Stimulated activated CD8-positive, alpha-beta memory T cell treated with anti-CD3 and anti-CD28 coated beads, Interleukin-4, amount 100 ng/mL, for 48 hours (primary cell): ENCODE data around the gene LILRB5.
"Not testable (repeated sequence)": the region's sequence is repeated elsewhere in the genome, so short reads cannot be mapped to it uniquely, and the experiment has no call there.

Experiments used
- DNase-seq: peaks from one replicate; pipeline ENCODE4 v3.0.0-alpha.2; 2020

Gene LILRB5

DNA sequence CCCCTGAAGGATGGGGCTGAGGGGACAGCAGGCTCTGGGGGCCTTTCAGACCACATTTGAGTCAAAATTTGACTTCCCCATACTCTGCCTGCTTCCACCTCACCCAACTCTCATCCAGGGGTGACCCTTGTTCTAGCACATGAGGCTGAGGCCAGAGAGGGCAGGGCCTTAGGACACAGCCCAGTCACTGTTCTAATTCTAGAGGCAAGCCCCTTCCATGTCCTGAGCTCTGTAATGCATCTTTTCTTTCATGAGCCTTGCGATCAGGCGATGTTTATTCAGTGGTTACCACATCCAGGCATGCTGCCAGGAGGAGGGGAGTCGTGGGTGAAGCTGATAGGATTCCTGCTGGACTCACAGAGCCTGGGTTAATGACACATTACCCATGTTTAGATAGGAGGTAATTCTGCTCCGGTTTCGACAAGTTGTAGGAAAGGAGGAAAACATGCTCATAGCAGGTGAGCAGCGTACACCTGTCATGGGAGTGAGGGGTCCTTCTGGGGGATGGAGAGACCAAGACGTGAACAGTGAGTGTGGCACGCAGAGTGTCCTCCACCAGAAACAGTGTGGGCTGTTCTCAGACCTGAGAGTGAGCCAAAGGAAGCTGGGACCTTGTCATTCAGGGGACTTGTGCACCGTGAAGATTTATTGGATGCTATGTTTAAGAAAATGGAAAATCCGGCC, 47.1 kb downstream of the LILRB5 start:
- peak; percentile 59 for DNase-seq

DNA sequence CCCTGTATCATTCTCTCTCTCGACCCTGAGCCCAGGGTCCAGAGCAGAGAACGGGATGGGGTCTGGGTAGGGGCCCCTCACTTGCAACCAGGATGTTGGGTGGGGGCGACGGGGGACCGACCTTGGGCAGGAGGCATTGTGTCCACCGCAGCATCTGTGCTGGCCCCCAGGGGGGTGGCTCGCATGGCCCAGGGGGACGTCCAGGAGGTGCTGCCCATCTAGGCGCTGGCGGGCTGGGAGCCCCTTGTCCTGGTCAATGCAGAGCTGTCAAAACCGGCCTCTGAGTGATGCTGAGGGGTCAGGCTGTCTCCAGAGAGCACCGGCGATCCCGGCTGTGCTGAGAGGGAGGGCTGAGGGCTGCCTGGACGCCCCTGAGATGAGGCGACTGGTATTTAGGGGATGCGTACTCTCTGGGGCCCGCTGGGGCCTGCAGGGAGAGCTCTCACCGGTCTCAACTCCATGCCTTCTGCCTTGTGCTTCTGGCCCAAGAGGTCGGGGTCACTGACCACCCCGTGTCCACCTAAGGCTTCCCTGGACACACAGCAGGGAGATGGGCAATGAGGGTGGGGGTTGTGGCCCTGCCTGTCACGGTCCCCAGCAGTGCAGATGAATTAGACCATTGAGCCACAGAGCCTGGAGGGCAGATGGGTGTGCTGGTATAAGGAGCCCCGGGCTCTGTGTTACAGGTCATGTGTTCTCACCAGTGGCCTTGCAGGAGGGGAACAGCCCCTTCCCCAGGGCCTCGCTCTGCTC, 47.8 kb downstream of the LILRB5 start:
- DNase-seq: peak; percentile 62

DNA sequence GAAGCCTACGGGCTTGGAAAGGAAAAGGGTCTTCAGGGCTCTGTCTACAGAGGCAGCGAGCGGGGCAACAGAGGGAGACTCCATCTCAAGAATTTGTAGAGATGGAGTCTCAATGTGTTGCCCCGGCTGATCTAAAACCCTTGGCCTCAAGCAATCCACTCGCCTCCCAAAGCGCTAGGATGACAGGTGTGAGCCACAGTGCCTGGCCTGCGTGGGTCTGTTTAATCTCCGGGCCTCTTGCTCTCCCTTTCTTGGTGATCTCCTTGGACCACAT, 48.4 kb downstream of the LILRB5 start:
- no peak for DNase-seq

DNA sequence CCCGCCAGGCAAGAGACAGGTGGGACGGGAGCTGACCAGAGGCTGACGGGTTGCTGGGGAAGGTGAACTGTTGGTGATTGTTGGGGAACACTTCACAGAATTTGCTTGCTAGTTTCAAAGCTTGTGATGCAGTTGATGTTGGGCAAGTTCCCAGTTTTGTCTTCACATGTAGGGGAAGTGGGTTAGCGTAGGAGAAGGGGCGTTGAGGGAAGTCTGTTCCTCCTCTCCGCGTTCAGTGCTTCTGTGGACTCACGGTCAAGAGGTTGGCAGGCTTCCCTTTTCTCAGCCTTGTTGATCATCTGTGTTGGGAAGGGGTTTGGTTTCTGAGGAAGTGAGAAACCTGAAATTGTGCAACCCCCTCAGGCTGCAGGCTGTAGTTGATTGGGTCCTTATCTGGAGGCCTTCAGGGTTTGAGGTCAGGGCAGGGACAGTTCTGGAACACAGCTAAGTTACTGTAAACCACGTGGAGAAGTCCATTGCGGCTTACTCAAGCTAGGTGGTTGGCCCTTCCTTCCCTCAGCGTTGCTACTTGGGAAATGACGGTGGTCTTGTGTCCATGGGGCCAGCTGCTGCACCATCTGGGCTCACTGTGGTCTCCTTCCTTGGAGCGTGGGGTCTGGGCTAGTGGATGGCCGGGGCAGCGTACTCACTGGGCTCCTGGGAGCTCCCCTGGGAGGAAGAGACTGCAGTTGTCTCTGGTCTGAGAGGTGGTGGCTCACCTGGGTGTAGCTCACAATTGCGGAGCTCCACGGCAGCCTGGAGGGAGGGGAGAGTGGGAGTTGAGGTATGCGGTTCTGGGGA, 48.9 kb downstream of the LILRB5 start:
- DNase-seq: peak; percentile 74

DNA sequence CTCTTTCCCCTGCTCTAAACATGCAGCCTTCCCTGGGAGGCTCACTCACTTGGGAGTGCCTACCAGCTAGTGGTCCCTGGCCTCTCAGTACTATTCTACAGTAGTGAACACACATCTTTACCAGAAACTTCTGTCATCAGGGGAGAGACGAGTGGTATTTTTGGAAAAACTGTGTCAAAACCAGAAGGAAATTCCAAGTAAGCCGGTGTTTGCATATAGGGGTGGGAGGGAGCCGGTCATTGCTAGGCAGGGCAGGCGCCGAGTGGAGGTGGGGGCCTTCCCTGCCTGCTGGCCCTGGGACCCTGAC, 49.4 kb downstream of the LILRB5 start:
- DNase-seq: no peak

DNA sequence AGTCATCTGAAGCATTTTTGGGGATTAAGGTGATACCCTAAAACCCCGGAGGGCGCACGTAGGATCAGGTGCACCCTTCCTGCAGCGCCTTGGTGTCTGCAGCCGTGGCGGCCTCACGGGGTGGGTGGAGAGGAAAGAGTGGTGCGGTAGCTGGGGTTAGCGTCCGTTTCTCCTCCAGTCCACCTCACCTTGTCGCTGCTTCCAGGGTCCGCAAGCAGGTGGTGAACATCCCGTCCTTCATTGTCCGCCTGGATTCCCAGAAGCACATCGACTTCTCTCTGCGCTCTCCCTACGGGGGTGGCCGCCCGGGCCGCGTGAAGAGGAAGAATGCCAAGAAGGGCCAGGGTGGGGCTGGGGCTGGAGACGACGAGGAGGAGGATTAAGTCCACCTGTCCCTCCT, 49.9 kb downstream of the LILRB5 start:
- DNase-seq: not testable (repeated sequence)

DNA sequence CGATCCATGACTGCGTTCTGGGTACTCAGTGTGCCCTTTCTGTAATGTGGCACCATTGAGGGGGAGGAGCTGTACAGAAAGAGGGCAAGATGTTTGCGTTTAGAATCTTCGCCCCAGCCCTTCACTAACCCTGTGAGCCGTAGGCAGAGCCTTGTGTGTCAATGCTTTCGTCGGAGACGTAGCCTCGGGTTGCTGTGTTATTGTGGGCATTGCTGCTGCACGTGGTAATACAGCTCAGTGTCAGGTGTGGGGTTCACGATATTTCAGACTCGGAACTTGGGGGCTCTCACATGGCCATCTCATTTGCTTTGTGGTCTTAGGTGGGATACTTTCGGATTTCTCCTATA, 50.3 kb downstream of the LILRB5 start:
- no peak for DNase-seq

DNA sequence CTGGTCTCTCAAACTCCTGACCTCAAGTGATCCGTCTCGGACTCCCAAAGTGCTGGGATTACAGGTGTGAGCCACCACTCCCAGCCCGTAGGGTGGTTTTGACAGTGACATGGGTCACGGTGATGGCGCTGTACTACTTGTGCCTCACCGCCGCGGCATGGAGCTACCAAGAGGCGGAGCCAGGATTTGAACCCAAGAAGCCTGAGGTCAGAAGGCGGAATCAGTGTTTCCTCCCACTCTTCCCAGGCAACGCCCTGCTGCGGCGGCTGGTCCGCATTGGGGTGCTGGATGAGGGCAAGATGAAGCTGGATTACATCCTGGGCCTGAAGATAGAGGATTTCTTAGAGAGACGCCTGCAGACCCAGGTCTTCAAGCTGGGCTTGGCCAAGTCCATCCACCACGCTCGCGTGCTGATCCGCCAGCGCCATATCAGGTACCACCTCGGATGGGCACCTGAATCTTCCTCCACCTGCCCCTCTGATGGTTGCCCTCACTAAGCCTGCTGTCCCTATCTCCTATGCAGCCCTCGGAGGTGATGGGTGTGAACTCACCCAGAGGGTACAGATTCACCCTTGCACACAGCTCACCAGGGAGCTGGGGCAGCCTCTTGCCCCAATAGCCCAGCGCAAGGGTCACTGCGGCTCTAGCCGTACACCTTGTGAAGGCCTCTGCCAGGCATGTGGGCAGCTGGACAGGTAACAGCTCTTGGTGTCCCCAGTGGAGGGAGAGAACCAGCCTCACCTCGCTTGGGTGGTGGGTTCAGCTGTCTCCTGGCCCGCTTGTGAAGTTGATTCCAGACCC, 50.8 kb downstream of the LILRB5 start:
- no peak for DNase-seq

DNA sequence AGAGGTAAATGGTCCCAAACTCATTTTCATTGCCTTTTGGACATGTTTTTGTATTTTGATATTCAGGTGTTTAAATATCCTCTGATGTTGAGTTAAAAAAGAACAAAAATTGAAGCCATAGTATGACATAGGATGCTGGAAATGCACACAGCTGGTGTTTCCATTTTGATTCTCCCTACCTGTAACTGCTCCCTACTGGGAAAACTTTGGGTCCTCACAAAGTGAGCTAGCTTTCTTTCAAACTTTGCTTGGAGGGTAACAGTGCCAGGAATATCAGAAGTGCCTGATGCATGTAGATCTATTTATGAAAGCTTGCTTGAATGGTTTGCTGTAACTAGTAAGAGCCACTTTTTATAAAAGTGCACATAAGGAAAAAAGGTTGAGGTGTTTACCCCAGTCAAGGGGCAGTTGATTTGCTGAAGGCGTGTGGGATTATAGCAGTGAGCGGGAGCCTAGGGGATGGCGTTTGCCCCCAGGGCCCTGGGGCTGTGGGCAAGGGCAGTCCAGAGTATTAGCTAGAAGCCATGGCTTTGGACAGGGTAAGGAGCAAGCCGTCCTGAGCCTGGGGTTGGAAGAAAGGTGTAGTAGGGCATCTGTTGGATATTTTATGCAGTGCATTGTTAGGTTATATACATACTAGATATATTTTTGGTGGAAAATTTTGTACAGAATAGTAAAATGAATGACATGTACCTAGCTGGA, 52.2 kb downstream of the LILRB5 start:
- no peak for DNase-seq

DNA sequence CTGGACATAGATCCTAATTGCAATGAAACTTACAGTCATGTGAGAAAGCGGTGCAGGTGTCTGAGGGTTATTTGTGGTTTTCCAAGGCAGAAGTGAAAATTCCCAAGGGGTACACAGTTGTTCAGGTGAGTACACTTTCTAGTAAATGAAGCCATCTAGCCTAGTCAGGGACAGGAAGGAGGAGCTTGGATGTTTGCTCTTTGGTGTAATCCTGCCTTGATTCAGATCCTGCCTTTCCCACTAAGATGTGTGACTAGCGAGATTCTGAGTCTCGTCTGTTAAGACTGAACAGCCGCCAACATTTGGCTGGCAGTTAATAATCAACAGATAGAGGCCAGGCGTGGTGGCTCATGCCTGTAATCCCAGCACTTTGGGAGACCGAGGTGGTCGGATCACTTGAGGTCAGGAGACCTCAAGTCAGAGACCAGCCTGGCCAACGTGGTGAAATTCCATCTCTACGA, 53.9 kb downstream of the LILRB5 start:
- no peak for DNase-seq

DNA sequence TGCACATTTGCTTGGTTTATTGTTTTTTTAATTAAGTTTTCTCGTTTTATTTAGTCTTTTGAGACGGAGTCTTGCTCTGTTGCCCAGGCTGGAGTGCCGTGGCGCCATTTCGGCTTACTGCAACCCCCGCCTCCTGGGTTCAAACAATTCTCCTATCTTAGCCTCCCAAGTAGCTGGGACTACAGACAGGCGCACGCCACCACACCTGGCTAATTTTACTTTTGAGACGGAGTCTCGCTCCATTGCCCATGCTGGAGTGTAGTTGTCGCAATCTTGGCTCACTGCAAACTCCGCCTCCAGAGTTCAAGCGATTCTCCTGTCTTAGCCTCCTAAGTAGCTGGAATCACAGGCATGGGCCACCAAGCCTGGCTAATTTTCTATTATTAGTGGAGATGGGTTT, 55.1 kb downstream of the LILRB5 start:
- DNase-seq: no peak

DNA sequence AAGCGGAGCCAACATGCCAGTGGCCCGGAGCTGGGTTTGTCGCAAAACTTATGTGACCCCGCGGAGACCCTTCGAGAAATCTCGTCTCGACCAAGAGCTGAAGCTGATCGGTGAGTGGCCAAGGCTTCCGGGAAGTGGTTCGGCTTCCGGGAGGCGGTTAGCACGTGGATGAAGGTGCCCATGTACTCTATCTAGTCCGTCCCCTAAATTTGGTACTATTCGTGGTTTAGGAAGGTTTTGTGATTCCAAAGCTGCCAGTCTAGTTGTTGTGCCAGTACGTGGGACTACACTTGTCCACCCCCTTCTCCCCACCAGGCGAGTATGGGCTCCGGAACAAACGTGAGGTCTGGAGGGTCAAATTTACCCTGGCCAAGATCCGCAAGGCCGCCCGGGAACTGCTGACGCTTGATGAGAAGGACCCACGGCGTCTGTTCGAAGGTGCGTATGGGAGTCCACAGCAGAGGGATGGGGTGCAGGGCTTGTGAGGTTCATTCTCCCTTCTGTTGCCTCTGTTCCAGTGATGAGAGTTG, 55.8 kb downstream of the LILRB5 start:
- peak; percentile 50 for DNase-seq
